Thyroid gland (tissue), 4 donors: ENCODE measurements around the gene TMEM222.

Source experiments
- POLR2A ChIP-seq, 2 donors: fragments of 450-650 bp; IDR thresholded peaks; one replicate each; pipeline ENCODE4 v1.6.1; 2017; ENCODE audit warnings: antibody characterized with exemption in 2 of 2, mild to moderate bottlenecking in 2 of 2, moderate library complexity in 1 of 2
- TF ChIP-seq, protein P1 (sequence below), 6 experiments: fragments of 200-600 bp in 3 of 6; fragments of 450-650 bp in 3 of 6; sonication (generic) in 3 of 6; IDR thresholded peaks; one replicate each; pipeline ENCODE4 v1.5.1; 2016 to 2019; ENCODE audit warnings: antibody characterized with exemption in 6 of 6, mild to moderate bottlenecking in 2 of 6, inconsistent platforms in 1 of 6, moderate library complexity in 1 of 6

DNA sequence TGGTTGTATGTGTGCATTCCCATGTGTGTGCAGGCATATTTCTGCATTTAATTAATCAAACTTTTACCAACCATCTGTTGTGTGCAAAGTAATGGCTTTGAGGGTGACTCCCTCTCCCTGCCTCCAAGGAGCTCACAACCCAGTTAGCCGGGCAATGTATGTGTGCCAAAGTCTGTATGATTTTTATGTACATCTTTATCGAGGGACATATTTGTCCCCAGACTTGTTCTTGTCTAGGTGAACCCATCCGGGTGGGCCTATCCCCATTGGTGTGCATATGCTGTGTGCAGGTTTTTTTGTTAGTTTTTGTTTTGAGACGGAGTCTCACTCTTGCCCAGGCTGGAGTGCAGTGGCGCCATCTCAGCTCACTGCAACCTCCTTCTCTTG, 21.7 kb downstream of the TMEM222 start:
- no peak for TF ChIP-seq POLR2A (IDR thresholded peaks at IDR 0.05)
- TF ChIP-seq, protein P1, sequence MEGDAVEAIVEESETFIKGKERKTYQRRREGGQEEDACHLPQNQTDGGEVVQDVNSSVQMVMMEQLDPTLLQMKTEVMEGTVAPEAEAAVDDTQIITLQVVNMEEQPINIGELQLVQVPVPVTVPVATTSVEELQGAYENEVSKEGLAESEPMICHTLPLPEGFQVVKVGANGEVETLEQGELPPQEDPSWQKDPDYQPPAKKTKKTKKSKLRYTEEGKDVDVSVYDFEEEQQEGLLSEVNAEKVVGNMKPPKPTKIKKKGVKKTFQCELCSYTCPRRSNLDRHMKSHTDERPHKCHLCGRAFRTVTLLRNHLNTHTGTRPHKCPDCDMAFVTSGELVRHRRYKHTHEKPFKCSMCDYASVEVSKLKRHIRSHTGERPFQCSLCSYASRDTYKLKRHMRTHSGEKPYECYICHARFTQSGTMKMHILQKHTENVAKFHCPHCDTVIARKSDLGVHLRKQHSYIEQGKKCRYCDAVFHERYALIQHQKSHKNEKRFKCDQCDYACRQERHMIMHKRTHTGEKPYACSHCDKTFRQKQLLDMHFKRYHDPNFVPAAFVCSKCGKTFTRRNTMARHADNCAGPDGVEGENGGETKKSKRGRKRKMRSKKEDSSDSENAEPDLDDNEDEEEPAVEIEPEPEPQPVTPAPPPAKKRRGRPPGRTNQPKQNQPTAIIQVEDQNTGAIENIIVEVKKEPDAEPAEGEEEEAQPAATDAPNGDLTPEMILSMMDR (IDR thresholded peaks at IDR 0.05), result no peak
